ENCODE results near the gene STARD13.

STARD13 gene

DNA sequence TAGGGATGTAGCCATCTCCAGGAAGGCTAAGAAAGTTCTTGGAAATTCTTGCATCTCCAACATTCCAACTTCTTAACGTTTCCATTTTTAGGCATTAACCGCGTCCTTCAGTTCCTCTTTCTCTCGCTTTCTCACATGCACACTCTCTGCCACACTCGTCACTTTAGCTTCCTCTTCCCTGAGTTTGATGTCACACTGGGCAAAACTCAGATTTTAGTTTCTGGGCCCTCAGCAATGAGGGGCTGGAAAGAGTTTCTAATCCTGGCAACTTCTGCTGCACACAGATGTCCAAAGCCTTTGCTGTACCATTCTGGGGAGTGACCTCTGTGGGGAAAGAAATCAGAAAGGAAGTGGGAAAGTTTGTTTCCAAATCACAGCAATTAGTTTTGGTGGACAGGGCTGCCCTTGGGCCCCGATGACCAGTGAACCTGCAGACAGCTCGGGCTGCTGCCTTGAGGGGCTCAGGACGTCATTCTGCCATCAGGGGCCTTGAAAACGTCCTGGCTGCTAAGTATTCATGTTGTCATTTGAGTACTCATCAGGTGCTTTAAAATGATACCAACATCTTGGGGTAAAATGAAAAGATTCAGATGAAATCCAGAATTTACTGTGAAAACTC is 180.1 kb downstream of the STARD13 start:
- Histone ChIP-seq H3K9me3 (ENCODE audit: insufficient read depth, low read length) (no peaks in the 10 kb centered on the region), H4K20me1 (ENCODE audit: low read depth, low read length) (no peaks in the 10 kb centered on the region), H3K36me3 (ENCODE audit: low read length) (no peaks in the 10 kb centered on the region), H3K4me2 (ENCODE audit: low read depth, low read length, poor library complexity, severe bottlenecking) (no peak overlapping the region), H3K79me2 (ENCODE audit: insufficient read depth, low read length) (no peaks in the 10 kb centered on the region), H3F3A (ENCODE audit: insufficient read depth) (no peaks in the 10 kb centered on the region), H3K4me3 (ENCODE audit: insufficient read depth, low read length, poor library complexity, severe bottlenecking) (no peak overlapping the region), H3K9me2 (replicated peaks; ENCODE audit: insufficient read depth, low read length) (no peaks in the 10 kb centered on the region), H2AFZ (ENCODE audit: low read depth, low read length, severe bottlenecking) (no peak overlapping the region), H3K27ac (ENCODE audit: low read depth, low read length) (no peak overlapping the region), H3K27me3 (ENCODE audit: low read length) (no peaks in the 10 kb centered on the region), H3K9ac (ENCODE audit: low read length) (no peak overlapping the region)
- no peak for TF ChIP-seq EZH2phosphoT487 (conservative IDR thresholded peaks at IDR 0.05; ENCODE audit: low read length)
- TF ChIP-seq, protein P1, sequence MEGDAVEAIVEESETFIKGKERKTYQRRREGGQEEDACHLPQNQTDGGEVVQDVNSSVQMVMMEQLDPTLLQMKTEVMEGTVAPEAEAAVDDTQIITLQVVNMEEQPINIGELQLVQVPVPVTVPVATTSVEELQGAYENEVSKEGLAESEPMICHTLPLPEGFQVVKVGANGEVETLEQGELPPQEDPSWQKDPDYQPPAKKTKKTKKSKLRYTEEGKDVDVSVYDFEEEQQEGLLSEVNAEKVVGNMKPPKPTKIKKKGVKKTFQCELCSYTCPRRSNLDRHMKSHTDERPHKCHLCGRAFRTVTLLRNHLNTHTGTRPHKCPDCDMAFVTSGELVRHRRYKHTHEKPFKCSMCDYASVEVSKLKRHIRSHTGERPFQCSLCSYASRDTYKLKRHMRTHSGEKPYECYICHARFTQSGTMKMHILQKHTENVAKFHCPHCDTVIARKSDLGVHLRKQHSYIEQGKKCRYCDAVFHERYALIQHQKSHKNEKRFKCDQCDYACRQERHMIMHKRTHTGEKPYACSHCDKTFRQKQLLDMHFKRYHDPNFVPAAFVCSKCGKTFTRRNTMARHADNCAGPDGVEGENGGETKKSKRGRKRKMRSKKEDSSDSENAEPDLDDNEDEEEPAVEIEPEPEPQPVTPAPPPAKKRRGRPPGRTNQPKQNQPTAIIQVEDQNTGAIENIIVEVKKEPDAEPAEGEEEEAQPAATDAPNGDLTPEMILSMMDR (IDR thresholded peaks at IDR 0.05; ENCODE audit: insufficient read depth, low read length, poor library complexity, severe bottlenecking): no peak

- H3K27me3 ChIP-seq (ENCODE audit: low read length): no peaks in the 10 kb centered on the region
- no peaks in the 10 kb centered on the region for H3F3A ChIP-seq (ENCODE audit: insufficient read depth)
- no peaks in the 10 kb centered on the region for H3K36me3 ChIP-seq (ENCODE audit: low read length)
- no peak for TF ChIP-seq EZH2phosphoT487 (conservative IDR thresholded peaks at IDR 0.05; ENCODE audit: low read length)
- TF ChIP-seq, protein P1 (IDR thresholded peaks at IDR 0.05; ENCODE audit: insufficient read depth, low read length, poor library complexity, severe bottlenecking): no peak
- H4K20me1 ChIP-seq (ENCODE audit: low read depth, low read length): no peaks in the 10 kb centered on the region
- no peak overlapping the region for H3K4me2 ChIP-seq (ENCODE audit: low read depth, low read length, poor library complexity, severe bottlenecking)
- no peaks in the 10 kb centered on the region for H3K9me3 ChIP-seq (ENCODE audit: insufficient read depth, low read length)
- no peaks in the 10 kb centered on the region for H3K79me2 ChIP-seq (ENCODE audit: insufficient read depth, low read length)
- no peak overlapping the region for H3K9ac ChIP-seq (ENCODE audit: low read length)
- H3K9me2 ChIP-seq (replicated peaks; ENCODE audit: insufficient read depth, low read length): no peaks in the 10 kb centered on the region
- H2AFZ ChIP-seq (ENCODE audit: low read depth, low read length, severe bottlenecking): no peak overlapping the region
- no peak overlapping the region for H3K27ac ChIP-seq (ENCODE audit: low read depth, low read length)
- no peak overlapping the region for H3K4me3 ChIP-seq (ENCODE audit: insufficient read depth, low read length, poor library complexity, severe bottlenecking)
Measured at GRCh38 chr13:33103457-33103856, 182.1 kb downstream of the STARD13 start.

GRCh38 chr13:33101835-33102234 is 183.7 kb downstream of the STARD13 start:
- H3K27me3 ChIP-seq (ENCODE audit: low read length): no peaks in the 10 kb centered on the region
- no peak overlapping the region for H3K4me3 ChIP-seq (ENCODE audit: insufficient read depth, low read length, poor library complexity, severe bottlenecking)
- no peak overlapping the region for H3K27ac ChIP-seq (ENCODE audit: low read depth, low read length)
- H3K9me2 ChIP-seq (replicated peaks; ENCODE audit: insufficient read depth, low read length): no peaks in the 10 kb centered on the region
- H3K36me3 ChIP-seq (ENCODE audit: low read length): no peaks in the 10 kb centered on the region
- H3K9ac ChIP-seq (ENCODE audit: low read length): no peak overlapping the region
- no peak overlapping the region for H3K4me2 ChIP-seq (ENCODE audit: low read depth, low read length, poor library complexity, severe bottlenecking)
- no peak overlapping the region for H2AFZ ChIP-seq (ENCODE audit: low read depth, low read length, severe bottlenecking)
- no peaks in the 10 kb centered on the region for H4K20me1 ChIP-seq (ENCODE audit: low read depth, low read length)
- TF ChIP-seq, protein P1 (IDR thresholded peaks at IDR 0.05; ENCODE audit: insufficient read depth, low read length, poor library complexity, severe bottlenecking): no peak
- TF ChIP-seq EZH2phosphoT487 (conservative IDR thresholded peaks at IDR 0.05; ENCODE audit: low read length): no peak
- no peaks in the 10 kb centered on the region for H3K9me3 ChIP-seq (ENCODE audit: insufficient read depth, low read length)
- no peaks in the 10 kb centered on the region for H3K79me2 ChIP-seq (ENCODE audit: insufficient read depth, low read length)
- H3F3A ChIP-seq (ENCODE audit: insufficient read depth): no peaks in the 10 kb centered on the region
